ENCODE measurements around the gene PEPD. TPM values are rescaled to one million over a fixed set of nuclear protein-coding genes. Genes with fewer than 3 reads are reported as not detected.

PEPD gene
- total RNA-seq, 2 donors from 2014 or later, result 74.0 to 89.9 TPM

- no peak for DNase-seq (ENCODE audit: low spot score)
- Histone ChIP-seq H3K4me3 (no peak overlapping the region), H3K9me3 (no peaks in the 10 kb centered on the region), H3K27ac (no peak overlapping the region), H3K36me3 (no peaks in the 10 kb centered on the region), H3K4me1 (replicated peaks) (no peaks in the 10 kb centered on the region), H3K27me3 (replicated peaks; ENCODE audit: insufficient read depth) (no peaks in the 10 kb centered on the region)
- TF ChIP-seq POLR2A (IDR thresholded peaks at IDR 0.05) (no peak), CTCF (IDR thresholded peaks at IDR 0.05) (no peak), POLR2AphosphoS5 (IDR thresholded peaks at IDR 0.05) (no peak)
- 78% methylated on average over 8 of the region's 8 CpGs for WGBS
- intact Hi-C loops (cut with DNase I), result no loop called here
Measured at GRCh38 chr19:33339016-33339984, 182.3 kb downstream of the PEPD start.

Other genes with a start within 250 kb of the PEPD start
- 10 to 100 TPM; 25.2 to 58.7 TPM for gene CEBPA, start 219.3 kb downstream of the PEPD start, total RNA-seq
- 10 to 100 TPM; 15.7 to 19.7 TPM for gene CEBPG, start 148.1 kb downstream of the PEPD start, total RNA-seq
- gene CHST8, start 100.2 kb upstream of the PEPD start, total RNA-seq, result 1 to 10 TPM; 1.3 to 2.7 TPM